H1 (cell line): ENCODE measurements around the gene AOAH. TPM values are rescaled to one million over a fixed set of nuclear protein-coding genes. Genes with fewer than 3 reads are reported as not detected.

ENCODE experiments used
- CTCF ChIA-PET: fragments of 300-600 bp; sonication (Branson Sonifier 250); formaldehyde crosslinking; loops from one replicate; lab custom pipeline; 2021; ENCODE audit not compliant: partially characterized antibody; lab: Charles Lee
- POLR2A ChIA-PET: fragments of 300-600 bp; sonication (Branson Sonifier 250); formaldehyde crosslinking; loops from one replicate; lab custom pipeline; 2021; ENCODE audit warnings: inconsistent platforms; ENCODE audit not compliant: partially characterized antibody; lab: Charles Lee
- DNase-seq, 2 experiments: peaks; one replicate each; pipeline versions ENCODE4 v3.0.0 to v3.0.0-alpha.2; 2010 to 2022; ENCODE audit warnings: low spot score in 2 of 2, low read depth in 1 of 2, mixed read lengths in 1 of 2
- FAIRE-seq: peaks from 2 replicates; lab custom pipeline; 2011; peaks lifted over from hg19 to GRCh38; lab: Jason Lieb, UNC
- H2AFZ ChIP-seq: 2 replicates; pipeline ENCODE4 v1.8.1; 2012; ENCODE audit warnings: low read length, inconsistent platforms
- H2AK5ac ChIP-seq: 2 replicates; pipeline ENCODE4 v1.6.1; 2013; ENCODE audit warnings: low read depth, low read length
- H2BK120ac ChIP-seq: replicated peaks from 2 replicates; pipeline ENCODE3; 2013; ENCODE audit warnings: low read depth, low read length, inconsistent platforms
- H2BK12ac ChIP-seq: 2 replicates; pipeline ENCODE4 v1.6.1; 2013; ENCODE audit warnings: low read depth, low read length
- H2BK15ac ChIP-seq: 2 replicates; pipeline ENCODE4 v1.6.1; 2013; ENCODE audit warnings: low read length
- H2BK20ac ChIP-seq: 2 replicates; pipeline ENCODE4 v1.6.1; 2013; ENCODE audit warnings: low read length
- H2BK5ac ChIP-seq: 2 replicates; pipeline ENCODE4 v1.6.1; 2013; ENCODE audit warnings: low read depth, low read length
- H3K14ac ChIP-seq: 2 replicates; pipeline ENCODE4 v1.6.1; 2013; ENCODE audit warnings: inconsistent platforms; ENCODE audit not compliant: insufficient read length
- H3K18ac ChIP-seq: 2 replicates; pipeline ENCODE4 v1.6.1; 2013; ENCODE audit warnings: low read length; ENCODE audit errors: extremely low read depth
- H3K23ac ChIP-seq: 2 replicates; pipeline ENCODE4 v1.6.1; 2013; ENCODE audit warnings: inconsistent platforms; ENCODE audit not compliant: insufficient read length
- H3K23me2 ChIP-seq: 2 replicates; pipeline ENCODE4 v1.6.1; 2013; ENCODE audit warnings: low read depth, low read length
- H3K27ac ChIP-seq: 2 replicates; pipeline ENCODE4 v1.6.1; 2011; ENCODE audit warnings: low read depth, low read length, inconsistent platforms
- H3K27me3 ChIP-seq, 4 experiments: replicated peaks in 1 of 4; 1 replicate in 1 of 4; 2 replicates in 3 of 4; pipeline versions ENCODE4 v1.6.1 to v1.8.1; 2011 to 2013; ENCODE audit warnings: low read length in 3 of 4, mild to moderate bottlenecking in 3 of 4, inconsistent platforms in 2 of 4, mixed read lengths in 2 of 4, moderate library complexity in 1 of 4; ENCODE audit not compliant: control insufficient read depth in 3 of 4, insufficient read depth in 3 of 4; ENCODE audit errors: extremely low read depth in 1 of 4
- H3K36me3 ChIP-seq, 4 experiments: 2 replicates each; pipeline versions ENCODE4 v1.6.1 to v1.8.1; 2011 to 2013; ENCODE audit warnings: mild to moderate bottlenecking in 4 of 4, low read length in 3 of 4, moderate library complexity in 2 of 4, control low read depth in 1 of 4, inconsistent platforms in 1 of 4; ENCODE audit not compliant: insufficient read depth in 4 of 4, control insufficient read depth in 2 of 4
- H3K4ac ChIP-seq: replicated peaks from 2 replicates; pipeline ENCODE3; 2013; ENCODE audit warnings: low read length, low read depth, mixed read lengths, inconsistent platforms; ENCODE audit not compliant: insufficient read length
- H3K4me1 ChIP-seq, 4 experiments: replicated peaks in 1 of 4; 1 replicate in 1 of 4; 2 replicates in 3 of 4; pipeline versions ENCODE4 v1.6.1 to v1.8.1; 2011 to 2013; ENCODE audit warnings: low read length in 3 of 4, inconsistent platforms in 2 of 4, mixed read lengths in 1 of 4; ENCODE audit not compliant: insufficient read depth in 4 of 4, control insufficient read depth in 3 of 4
- H3K4me2 ChIP-seq, 2 experiments: 2 replicates each; pipeline versions ENCODE4 v1.6.1 to v1.8.1; 2011 to 2013; ENCODE audit warnings: low read depth in 2 of 2, low read length in 2 of 2, control low read depth in 1 of 2, inconsistent platforms in 1 of 2, mild to moderate bottlenecking in 1 of 2; ENCODE audit not compliant: insufficient read depth in 1 of 2
- H3K4me3 ChIP-seq, 4 experiments: fragments of 200-600, 300-600 bp in 1 of 4; sonication (generic), shearing (Covaris generic), sonication (Bioruptor Twin) in 1 of 4; 2 replicates each; pipeline versions ENCODE4 v1.5.1 to v1.8.1; 2011 to 2016; ENCODE audit warnings: low read length in 4 of 4, low read depth in 3 of 4, control low read depth in 2 of 4, inconsistent platforms in 2 of 4, mild to moderate bottlenecking in 2 of 4, mixed read lengths in 1 of 4, moderate library complexity in 1 of 4; ENCODE audit not compliant: insufficient read depth in 2 of 4; ENCODE audit errors: extremely low read depth in 1 of 4
- H3K56ac ChIP-seq: replicated peaks from 2 replicates; pipeline ENCODE3; 2013; ENCODE audit warnings: low read depth, mild to moderate bottlenecking, mixed read lengths, low read length, inconsistent platforms; ENCODE audit not compliant: insufficient read length
- H3K79me1 ChIP-seq: 2 replicates; pipeline ENCODE4 v1.6.1; 2013; ENCODE audit warnings: low read depth, low read length, control low read depth
- H3K79me2 ChIP-seq, 2 experiments: 2 replicates each; pipeline versions ENCODE4 v1.6.1 to v1.8.1; 2012 to 2013; ENCODE audit warnings: low read length in 2 of 2, mild to moderate bottlenecking in 2 of 2, inconsistent platforms in 1 of 2; ENCODE audit not compliant: insufficient read depth in 2 of 2, control insufficient read depth in 1 of 2
- H3K9ac ChIP-seq, 4 experiments: replicated peaks in 1 of 4; 1 replicate in 1 of 4; 2 replicates in 3 of 4; pipeline versions ENCODE4 v1.6.1 to v1.8.1; 2011 to 2013; ENCODE audit warnings: low read depth in 3 of 4, low read length in 3 of 4, control low read depth in 2 of 4, mild to moderate bottlenecking in 2 of 4, moderate library complexity in 2 of 4, inconsistent platforms in 1 of 4; ENCODE audit errors: extremely low read depth in 1 of 4
- H3K9me3 ChIP-seq, 2 experiments: 2 replicates each; pipeline versions ENCODE4 v1.6.1 to v1.8.1; 2012 to 2013; ENCODE audit warnings: mild to moderate bottlenecking in 2 of 2, moderate library complexity in 2 of 2, control low read depth in 1 of 2, inconsistent platforms in 1 of 2, low read depth in 1 of 2, low read length in 1 of 2, mixed read lengths in 1 of 2; ENCODE audit not compliant: insufficient read depth in 2 of 2
- H4K20me1 ChIP-seq, 2 experiments: replicated peaks in 1 of 2; 2 replicates each; pipeline versions ENCODE3 to v1.8.1; 2011 to 2013; ENCODE audit warnings: inconsistent platforms in 2 of 2, low read length in 2 of 2, mild to moderate bottlenecking in 1 of 2; ENCODE audit not compliant: insufficient read depth in 2 of 2, control insufficient read depth in 1 of 2
- H4K5ac ChIP-seq: 2 replicates; pipeline ENCODE4 v1.6.1; 2013; ENCODE audit warnings: low read length, low read depth, mixed read lengths, inconsistent platforms; ENCODE audit not compliant: insufficient read length
- H4K8ac ChIP-seq: 2 replicates; pipeline ENCODE4 v1.8.0; 2013; ENCODE audit warnings: mild to moderate bottlenecking, moderate library complexity, low read length, inconsistent platforms; ENCODE audit not compliant: insufficient read depth; ENCODE audit errors: extremely low read depth
- H4K91ac ChIP-seq: replicated peaks from 2 replicates; pipeline ENCODE3; 2013; ENCODE audit warnings: low read length, mixed read lengths, inconsistent platforms; ENCODE audit not compliant: insufficient read length
- BCL11A ChIP-seq, 2 experiments: IDR thresholded peaks; one replicate each; pipeline ENCODE4 v1.6.1; 2011; ENCODE audit warnings: low read depth in 2 of 2, low read length in 2 of 2, mild to moderate bottlenecking in 2 of 2
- BRCA1 ChIP-seq: IDR thresholded peaks from 2 replicates; pipeline ENCODE4 v1.6.1; 2012; ENCODE audit warnings: low read depth, low read length, improper control_type of control experiment
- CBX5 ChIP-seq: fragments of 300-800, 300-1000 bp; sonication (generic); IDR thresholded peaks from 2 replicates; pipeline ENCODE4 v1.7.1; 2016; ENCODE audit warnings: antibody characterized with exemption, low read length, low read depth
- CBX8 ChIP-seq: fragments of 300-800, 300-1000 bp; sonication (generic); IDR thresholded peaks from 2 replicates; pipeline ENCODE4 v1.7.1; 2016; ENCODE audit warnings: low read depth, low read length, borderline replicate concordance
- CHD1 ChIP-seq: IDR thresholded peaks from 2 replicates; pipeline ENCODE4 v1.6.1; 2012; ENCODE audit warnings: low read depth, low read length, improper control_type of control experiment
- FOSL1 ChIP-seq: IDR thresholded peaks from 2 replicates; pipeline ENCODE4 v1.6.1; 2011; ENCODE audit warnings: mild to moderate bottlenecking, low read depth, low read length, moderate library complexity; ENCODE audit not compliant: insufficient read depth
- KDM4A ChIP-seq: IDR thresholded peaks from one replicate; pipeline ENCODE4 v1.7.1; 2012; ENCODE audit warnings: low read depth, mild to moderate bottlenecking, moderate library complexity, low read length, inconsistent platforms; ENCODE audit not compliant: severe bottlenecking
- NRF1 ChIP-seq: IDR thresholded peaks from 2 replicates; pipeline ENCODE4 v1.6.1; 2011; ENCODE audit warnings: mild to moderate bottlenecking, low read depth, low read length, improper control_type of control experiment
- POU5F1 ChIP-seq: IDR thresholded peaks from 2 replicates; pipeline ENCODE4 v1.6.1; 2011; ENCODE audit warnings: low read depth, mild to moderate bottlenecking, low read length, moderate library complexity
- RBBP5 ChIP-seq: IDR thresholded peaks from 2 replicates; pipeline ENCODE4 v1.7.1; 2012; ENCODE audit warnings: low read depth, mild to moderate bottlenecking, inconsistent platforms, low read length, moderate library complexity, borderline replicate concordance
- RFX5 ChIP-seq: IDR thresholded peaks from 2 replicates; pipeline ENCODE4 v1.6.1; 2011; ENCODE audit warnings: low read depth, low read length, improper control_type of control experiment, borderline replicate concordance
- RNF2 ChIP-seq: fragments of 200-900, 300-1000 bp; sonication (generic); IDR thresholded peaks from 2 replicates; pipeline ENCODE4 v1.7.1; 2016; ENCODE audit warnings: borderline replicate concordance, low read depth, mild to moderate bottlenecking, antibody characterized with exemption, low read length; ENCODE audit not compliant: poor library complexity, severe bottlenecking; ENCODE audit errors: missing control alignments
- SP1 ChIP-seq: IDR thresholded peaks from 2 replicates; pipeline ENCODE4 v1.6.1; 2011; ENCODE audit warnings: low read depth, low read length
- TAF7 ChIP-seq: optimal IDR thresholded peaks from 2 replicates; pipeline ENCODE3; 2011; ENCODE audit warnings: low read depth, mild to moderate bottlenecking, inconsistent platforms, low read length, moderate library complexity, borderline replicate concordance
- WGBS, 2 experiments: shearing (Covaris generic) in 1 of 2; methylation state at CpG; one replicate each; pipeline versions ENCODE4 v1.1.6 to v1.1.7; 2013 to 2015; ENCODE audit warnings: low lambda C conversion rate in 2 of 2, mixed read lengths in 2 of 2, inconsistent platforms in 1 of 2, low coverage in 1 of 2, missing lambda C conversion rate in 1 of 2; ENCODE audit not compliant: insufficient replicate concordance in 2 of 2, insufficient coverage in 1 of 2, insufficient read length in 1 of 2; ENCODE audit errors: extremely low coverage in 1 of 2, missing lambda C conversion rate in 1 of 2; 5-methylcytosine and 5-hydroxymethylcytosine counted together
- polyA plus RNA-seq, 7 experiments: library from polyadenylated mRNA; depleted of rRNA in 3 of 7; stranded (reverse) in 5 of 7; unstranded in 2 of 7; fragments of >200 nt in 5 of 7; fragments of 200-250 nt in 2 of 7; gene quantifications; 1 replicate in 5 of 7; 2 replicates in 1 of 7; 4 replicates in 1 of 7; pipeline versions ENCODE4 v1.2.1 to v1.2.3, GENCODE V29; 2011 to 2013; ENCODE audit warnings: missing spikeins in 2 of 7, mixed read lengths in 2 of 7
- total RNA-seq: library from RNA; stranded (reverse); fragmentation: NEBNext Ultra II Directional; extraction: Animal tissue kit (Norgen Biotek cat#: 25700); gene quantifications from 2 replicates; pipeline ENCODE4 v1.2.1, GENCODE V29; 2021

AOAH gene
- total and polyA plus RNA-seq, 2 of the 8 experiments (the other 6 are each of a cell fraction or from before 2014, with no cell fraction given) = 0.08 TPM; not detected in 1

DNA sequence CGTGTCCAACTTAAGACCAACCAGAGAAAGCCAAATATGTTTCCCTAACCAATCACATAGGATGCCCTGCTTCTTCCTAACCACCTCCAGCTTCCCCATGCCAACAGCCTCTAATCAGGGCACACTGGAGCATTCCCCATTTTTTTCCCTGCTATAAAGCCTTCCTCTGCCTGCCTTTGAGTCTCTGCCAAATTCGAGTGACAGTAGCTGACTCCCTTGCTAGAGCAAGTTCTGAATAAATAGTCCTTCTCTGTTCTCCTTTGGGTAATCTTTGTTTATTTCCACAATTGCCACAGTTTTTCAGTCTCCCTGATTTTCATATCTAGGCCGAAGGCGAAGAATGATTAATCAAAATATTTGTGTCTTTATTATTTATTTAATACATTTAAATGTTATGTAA is 238.0 kb downstream of the AOAH start:
- no peak overlapping the region for H2BK15ac ChIP-seq
- no peak overlapping the region; the same call in 1 of the 2 replicates for H2BK20ac ChIP-seq
- ChIA-PET POLR2A (no interaction called here), CTCF (interaction anchor here (1.0 to 11.8 kb wide), 7 partner anchors 8 to 240 kb away, joined by 3 to 104 read pairs (median 5); no protein-coding TSS in a partner anchor)
- no peaks in the 10 kb centered on the region for H3K9me3 ChIP-seq
- no peaks in the 10 kb centered on the region for H3K79me1 ChIP-seq
- H2BK12ac ChIP-seq = no peak overlapping the region
- no peaks in the 10 kb centered on the region for H3K23me2 ChIP-seq
- WGBS, 2 experiments = 88% methylated on average over 4 of the region's 4 CpGs; no CpG with 5 or more reads in 1 of the 2 experiments
- H3K27ac ChIP-seq = no peak overlapping the region
- H2BK120ac ChIP-seq = no peak overlapping the region
- no peaks in the 10 kb centered on the region for H3K4me1 ChIP-seq
- H3K79me2 ChIP-seq = no peaks in the 10 kb centered on the region
- no peak overlapping the region for H3K18ac ChIP-seq
- 0 out of 2 replicates have a peak overlapping the region, but pooled peaks have one; percentile 5 for H2AFZ ChIP-seq
- FAIRE-seq (no peak), DNase-seq (no peak)
- H3K36me3 ChIP-seq = no peaks in the 10 kb centered on the region
- H3K9ac ChIP-seq = no peak overlapping the region
- no peaks in the 10 kb centered on the region for H4K20me1 ChIP-seq
- H3K4me3 ChIP-seq = no peak overlapping the region
- H3K4ac ChIP-seq = no peak overlapping the region
- no peak overlapping the region for H3K14ac ChIP-seq
- H3K4me2 ChIP-seq = no peak overlapping the region
- no peak overlapping the region for H4K5ac ChIP-seq
- H4K8ac ChIP-seq = no peak overlapping the region
- no peak overlapping the region for H3K56ac ChIP-seq
- H3K27me3 ChIP-seq = no peaks in the 10 kb centered on the region
- H2AK5ac ChIP-seq = no peak overlapping the region
- no peak overlapping the region for H3K23ac ChIP-seq
- no peak overlapping the region for H2BK5ac ChIP-seq
- H4K91ac ChIP-seq = no peak overlapping the region
- TF ChIP-seq RFX5 (no peak), CHD1 (no peak), BCL11A (IDR thresholded peaks at IDR 0.05; ENCODE audit: low read depth in 2 of 2, low read length in 2 of 2) (no peak), CBX5 (no peak), SP1 (no peak), NRF1 (no peak), TAF7 (no peak), RBBP5 (no peak), RNF2 (no peak), BRCA1 (no peak), CBX8 (no peak), POU5F1 (no peak), KDM4A (no peak), FOSL1 (no peak)
